OCI-LY7 (cell line): ENCODE measurements around the gene OXSR1. TPM values are rescaled to one million over a fixed set of nuclear protein-coding genes. Genes with fewer than 3 reads are reported as not detected.

ENCODE experiments used
- BruUV-seq: library from RNA; stranded (reverse); fragments of 400-500 nt; replicated peaks from 2 replicates; lab custom pipeline; 2021; lab: Mats Ljungman, UMichigan
- CTCF ChIA-PET: fragments of 300-600 bp; sonication (Branson Sonifier 250); formaldehyde crosslinking; loops from one replicate; lab custom pipeline; 2022; ENCODE audit warnings: antibody characterized with exemption; ENCODE audit not compliant: unreplicated experiment; lab: Charles Lee
- POLR2A ChIA-PET: fragments of 300-600 bp; sonication (Branson Sonifier 250); formaldehyde crosslinking; loops from one replicate; lab custom pipeline; 2022; ENCODE audit warnings: antibody characterized with exemption; lab: Charles Lee
- DNase-seq: peaks from one replicate; pipeline ENCODE4 v3.0.0-alpha.2; 2015; ENCODE audit warnings: low spot score
- H2AFZ ChIP-seq: fragments of 200-600 bp; sonication (generic), shearing (Covaris generic); 2 replicates; pipeline ENCODE4 v1.6.1; 2014; ENCODE audit warnings: mild to moderate bottlenecking, antibody characterized with exemption, low read length, moderate library complexity
- H3K27ac ChIP-seq: fragments of 200-600 bp; sonication (generic); 2 replicates; pipeline ENCODE4 v1.5.1; 2014; ENCODE audit warnings: mixed run types, low read depth, mild to moderate bottlenecking, moderate library complexity, low read length, inconsistent platforms; ENCODE audit not compliant: poor library complexity, severe bottlenecking
- H3K36me3 ChIP-seq: fragments of 200-600 bp; sonication (generic); 2 replicates; pipeline ENCODE4 v1.6.1; 2014; ENCODE audit warnings: mild to moderate bottlenecking, antibody characterized with exemption, low read length, moderate library complexity, mixed read lengths; ENCODE audit not compliant: insufficient read depth
- H3K4me1 ChIP-seq: fragments of 200-600 bp; sonication (generic); 2 replicates; pipeline ENCODE4 v1.5.1; 2014; ENCODE audit warnings: mild to moderate bottlenecking, low read length; ENCODE audit not compliant: insufficient read depth, poor library complexity, severe bottlenecking
- H3K4me2 ChIP-seq: fragments of 200-600 bp; sonication (generic); 2 replicates; pipeline ENCODE4 v1.6.1; 2014; ENCODE audit warnings: mild to moderate bottlenecking, low read length
- H3K4me3 ChIP-seq: fragments of 200-600 bp; sonication (generic); 2 replicates; pipeline ENCODE4 v1.5.1; 2014; ENCODE audit warnings: mild to moderate bottlenecking, low read depth, low read length; ENCODE audit not compliant: poor library complexity, severe bottlenecking
- H3K79me2 ChIP-seq: fragments of 200-600 bp; sonication (generic); 2 replicates; pipeline ENCODE4 v1.6.1; 2016; ENCODE audit warnings: low read depth, mild to moderate bottlenecking, low read length, moderate library complexity, mixed read lengths; ENCODE audit not compliant: insufficient read depth
- H3K9me2 ChIP-seq: fragments of 200-600 bp; sonication (generic); 2 replicates; pipeline ENCODE4 v1.6.1; 2016; ENCODE audit warnings: mild to moderate bottlenecking, low read length, mixed read lengths; ENCODE audit not compliant: insufficient read depth
- H3K9me3 ChIP-seq: fragments of 200-600 bp; sonication (generic); 2 replicates; pipeline ENCODE4 v1.6.1; 2014; ENCODE audit warnings: mild to moderate bottlenecking, mixed run types, low read length, mixed read lengths
- H4K20me1 ChIP-seq: fragments of 200-600 bp; sonication (generic); 2 replicates; pipeline ENCODE4 v1.6.1; 2014; ENCODE audit warnings: mild to moderate bottlenecking, antibody characterized with exemption, low read length, moderate library complexity, mixed read lengths; ENCODE audit not compliant: insufficient read depth
- CTCF ChIP-seq: fragments of 200-600 bp; sonication (generic); conservative IDR thresholded peaks from 2 replicates; pipeline ENCODE4 v1.5.1; 2014; ENCODE audit warnings: mild to moderate bottlenecking, antibody characterized with exemption, low read length, moderate library complexity, mixed read lengths
- EZH2phosphoT487 ChIP-seq: fragments of 200-600 bp; sonication (generic); IDR thresholded peaks from 2 replicates; pipeline ENCODE4 v1.6.1; 2018; ENCODE audit warnings: low read depth, borderline replicate concordance, mild to moderate bottlenecking, mixed run types, antibody characterized with exemption, low read length, moderate library complexity, mixed read lengths
- intact Hi-C: fragments of 100-400 bp; cut with micrococcal nuclease; formaldehyde crosslinking; loops from one replicate; pipeline ENCODE4 v1.10.0; 2022; ENCODE audit not compliant: unreplicated experiment
- total RNA-seq, 2 experiments: library from RNA; depleted of rRNA in 1 of 2; stranded (reverse); fragments of >200 nt in 1 of 2; shearing (Covaris generic) in 1 of 2; gene quantifications; 2 replicates each; pipeline ENCODE4 v1.2.3, GENCODE V29; 2014 to 2022

The OXSR1 gene
- total RNA-seq, 2 experiments from 2014 or later: 21.4 to 43.7 TPM

- H2AFZ ChIP-seq: no peak overlapping the region
- no TSS peak for BruUV-seq
- POLR2A ChIA-PET: interaction anchor here (0.5 to 3.1 kb wide), 2 partner anchors 10 to 316 kb away, joined by 3 to 19 read pairs; partner anchors contain the start of gene OXSR1
- H3K36me3 ChIP-seq: no peaks in the 10 kb centered on the region
- no peaks in the 10 kb centered on the region for H3K79me2 ChIP-seq
- TF ChIP-seq CTCF (no peak), EZH2phosphoT487 (no peak)
- H3K27ac ChIP-seq: no peak overlapping the region
- H3K4me1 ChIP-seq: no peaks in the 10 kb centered on the region
- no peaks in the 10 kb centered on the region for H3K9me2 ChIP-seq
- H3K4me2 ChIP-seq: no peak overlapping the region
- no peak overlapping the region for H3K4me3 ChIP-seq
- CTCF ChIA-PET: no interaction called here
- intact Hi-C loops: no loop called here
- no peaks in the 10 kb centered on the region for H4K20me1 ChIP-seq
- H3K9me3 ChIP-seq: no peaks in the 10 kb centered on the region
- no peak for DNase-seq
Observed at GRCh38 chr3:38154033-38154494, 11.3 kb upstream of the OXSR1 start.

- TF ChIP-seq CTCF (no peak), EZH2phosphoT487 (no peak)
- H3K4me1 ChIP-seq: no peaks in the 10 kb centered on the region
- DNase-seq: no peak
- H3K4me2 ChIP-seq: no peak overlapping the region
- no peaks in the 10 kb centered on the region for H3K9me2 ChIP-seq
- intact Hi-C loops: no loop called here
- ChIA-PET POLR2A (interaction anchor here (0.5 to 3.1 kb wide), 2 partner anchors 9 to 316 kb away, joined by 3 to 19 read pairs; partner anchors contain the start of gene OXSR1), CTCF (no interaction called here)
- H3K4me3 ChIP-seq: no peak overlapping the region
- no peaks in the 10 kb centered on the region for H4K20me1 ChIP-seq
- no peak overlapping the region for H2AFZ ChIP-seq
- H3K36me3 ChIP-seq: no peaks in the 10 kb centered on the region
- no peaks in the 10 kb centered on the region for H3K9me3 ChIP-seq
- no TSS peak for BruUV-seq
- H3K27ac ChIP-seq: no peak overlapping the region
- H3K79me2 ChIP-seq: no peaks in the 10 kb centered on the region
Observed at GRCh38 chr3:38154625-38155255, 10.6 kb upstream of the OXSR1 start.

GRCh38 chr3:38155825-38156224, 9.5 kb upstream of the OXSR1 start:
- no peak overlapping the region for H3K4me3 ChIP-seq
- no peak overlapping the region for H3K27ac ChIP-seq
- no peaks in the 10 kb centered on the region for H3K4me1 ChIP-seq
- no TSS peak for BruUV-seq
- no peaks in the 10 kb centered on the region for H3K9me3 ChIP-seq
- no peak overlapping the region for H3K4me2 ChIP-seq
- CTCF ChIA-PET: no interaction called here
- H3K9me2 ChIP-seq: no peaks in the 10 kb centered on the region
- POLR2A ChIA-PET: interaction anchor here (1.5 kb wide), 1 partner anchor 9 kb away, joined by 6 read pairs; the partner anchor contains the start of gene OXSR1
- H3K79me2 ChIP-seq: no peaks in the 10 kb centered on the region
- TF ChIP-seq EZH2phosphoT487: no peak
- TF ChIP-seq CTCF: no peak
- no peak overlapping the region for H2AFZ ChIP-seq
- intact Hi-C loops: no loop called here
- H3K36me3 ChIP-seq: no peaks in the 10 kb centered on the region
- no peaks in the 10 kb centered on the region for H4K20me1 ChIP-seq
- no peak for DNase-seq
